ENCODE results near the gene PSEN2. TPM values are rescaled to one million over a fixed set of nuclear protein-coding genes. Genes with fewer than 3 reads are reported as not detected.

PSEN2 gene
- total RNA-seq, 1 experiment from 2014 or later = 37.5 TPM

DNA sequence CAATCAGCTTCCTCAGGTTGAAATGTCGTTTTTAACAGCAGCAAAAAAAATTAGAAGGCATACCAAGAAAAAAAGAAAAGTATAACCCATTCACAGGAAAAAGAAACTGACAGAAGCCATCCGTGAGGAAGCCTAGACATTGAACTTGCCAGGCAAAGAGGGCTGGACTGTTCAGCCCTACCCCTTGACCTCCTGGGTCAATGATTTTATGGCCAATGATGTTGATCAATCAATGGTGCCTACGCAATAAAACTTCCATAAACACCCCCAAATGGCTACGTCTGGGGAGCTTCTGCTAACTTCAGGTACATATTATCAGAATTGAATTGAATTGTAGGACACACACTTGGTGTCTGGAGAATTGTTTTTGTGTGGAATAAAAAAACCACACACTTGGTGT is 4.8 kb upstream of the PSEN2 start:
- no peaks in the 10 kb centered on the region for H3K27me3 ChIP-seq (replicated peaks; ENCODE audit: control insufficient read depth, insufficient read depth, low read length)
- H3K36me3 ChIP-seq (ENCODE audit: control insufficient read depth, insufficient read depth, low read length) = no peaks in the 10 kb centered on the region
- Mint-ChIP-seq H3K36me3 (ENCODE audit: insufficient read depth, unreplicated experiment) (peaks cover 5% of the 10 kb centered on the region), H3K9me3 (ENCODE audit: unreplicated experiment) (peaks cover 7% of the 10 kb centered on the region), H3K27ac (ENCODE audit: unreplicated experiment) (no peak overlapping the region), H3K27me3 (ENCODE audit: insufficient read depth, unreplicated experiment) (no peaks in the 10 kb centered on the region), H3K4me3 (ENCODE audit: unreplicated experiment) (no peak overlapping the region), H3K4me1 (ENCODE audit: low read depth, unreplicated experiment) (no peaks in the 10 kb centered on the region)
- TF ChIP-seq, protein P1, sequence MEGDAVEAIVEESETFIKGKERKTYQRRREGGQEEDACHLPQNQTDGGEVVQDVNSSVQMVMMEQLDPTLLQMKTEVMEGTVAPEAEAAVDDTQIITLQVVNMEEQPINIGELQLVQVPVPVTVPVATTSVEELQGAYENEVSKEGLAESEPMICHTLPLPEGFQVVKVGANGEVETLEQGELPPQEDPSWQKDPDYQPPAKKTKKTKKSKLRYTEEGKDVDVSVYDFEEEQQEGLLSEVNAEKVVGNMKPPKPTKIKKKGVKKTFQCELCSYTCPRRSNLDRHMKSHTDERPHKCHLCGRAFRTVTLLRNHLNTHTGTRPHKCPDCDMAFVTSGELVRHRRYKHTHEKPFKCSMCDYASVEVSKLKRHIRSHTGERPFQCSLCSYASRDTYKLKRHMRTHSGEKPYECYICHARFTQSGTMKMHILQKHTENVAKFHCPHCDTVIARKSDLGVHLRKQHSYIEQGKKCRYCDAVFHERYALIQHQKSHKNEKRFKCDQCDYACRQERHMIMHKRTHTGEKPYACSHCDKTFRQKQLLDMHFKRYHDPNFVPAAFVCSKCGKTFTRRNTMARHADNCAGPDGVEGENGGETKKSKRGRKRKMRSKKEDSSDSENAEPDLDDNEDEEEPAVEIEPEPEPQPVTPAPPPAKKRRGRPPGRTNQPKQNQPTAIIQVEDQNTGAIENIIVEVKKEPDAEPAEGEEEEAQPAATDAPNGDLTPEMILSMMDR (IDR thresholded peaks at IDR 0.05; ENCODE audit: insufficient read depth in 1 of 2, low read depth in 1 of 2, low read length in 1 of 2, severe bottlenecking in 1 of 2, unreplicated experiment in 1 of 2) = no peak
- ChIA-PET CTCF (interaction anchor here (0.7 kb wide), 1 partner anchor 676 kb away, joined by 5 read pairs; no protein-coding TSS in a partner anchor), POLR2A (no interaction called here)
- no peak for DNase-seq
- no peak overlapping the region for H3K4me3 ChIP-seq (ENCODE audit: low read depth, low read length)
- no TSS peak for BruUV-seq (replicated peaks)
- no peaks in the 10 kb centered on the region for H3K9me3 ChIP-seq
- H3K4me1 ChIP-seq = peaks cover 19% of the 10 kb centered on the region
- intact Hi-C loops (cut with micrococcal nuclease; ENCODE audit: unreplicated experiment) = no loop called here

DNA sequence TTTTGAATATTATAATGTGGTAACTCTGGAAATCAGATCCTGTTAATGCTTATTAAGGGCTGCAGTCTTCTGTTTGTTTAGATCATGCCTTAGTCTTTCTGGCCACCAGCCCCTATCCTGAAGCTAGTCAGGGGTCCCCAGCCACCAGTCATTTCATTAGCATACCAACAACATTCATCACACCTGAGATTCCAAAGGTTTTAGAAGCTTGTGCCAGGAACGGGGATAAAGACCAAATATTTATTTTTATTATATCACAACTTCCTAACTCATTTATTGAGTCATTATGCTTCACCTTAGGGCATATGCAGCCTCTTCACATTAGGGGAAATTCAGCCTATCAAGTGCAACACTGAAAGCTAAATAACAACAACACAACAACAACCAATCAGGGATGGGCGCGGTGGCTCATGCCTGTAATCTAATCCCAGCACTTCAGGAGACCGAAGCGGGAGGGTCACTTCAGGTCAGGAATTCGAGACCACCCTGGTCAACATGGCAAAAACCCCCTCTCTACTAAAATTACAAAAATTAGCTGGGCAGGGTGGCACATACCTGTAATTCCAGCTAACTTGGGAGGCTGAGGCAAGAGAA is 2.9 kb upstream of the PSEN2 start:
- Histone ChIP-seq H3K4me3 (ENCODE audit: low read depth, low read length) (no peak overlapping the region), H3K27me3 (replicated peaks; ENCODE audit: control insufficient read depth, insufficient read depth, low read length) (no peaks in the 10 kb centered on the region), H3K9me3 (no peaks in the 10 kb centered on the region), H3K36me3 (ENCODE audit: control insufficient read depth, insufficient read depth, low read length) (no peaks in the 10 kb centered on the region), H3K4me1 (peaks cover 19% of the 10 kb centered on the region)
- H3K27me3 Mint-ChIP-seq (ENCODE audit: insufficient read depth, unreplicated experiment) = no peaks in the 10 kb centered on the region
- POLR2A ChIA-PET = no interaction called here
- H3K4me1 Mint-ChIP-seq (ENCODE audit: low read depth, unreplicated experiment) = peaks cover 5% of the 10 kb centered on the region
- H3K9me3 Mint-ChIP-seq (ENCODE audit: unreplicated experiment) = peaks cover 7% of the 10 kb centered on the region
- no peak overlapping the region for H3K27ac Mint-ChIP-seq (ENCODE audit: unreplicated experiment)
- CTCF ChIA-PET = interaction anchor here (0.7 kb wide), 1 partner anchor 20 kb away, joined by 6 read pairs; no protein-coding TSS in a partner anchor
- no peak overlapping the region for H3K4me3 Mint-ChIP-seq (ENCODE audit: unreplicated experiment)
- BruUV-seq (replicated peaks) = no TSS peak
- DNase-seq = no peak
- intact Hi-C loops (cut with micrococcal nuclease; ENCODE audit: unreplicated experiment) = no loop called here
- TF ChIP-seq, protein P1 (IDR thresholded peaks at IDR 0.05; ENCODE audit: insufficient read depth in 1 of 2, low read depth in 1 of 2, low read length in 1 of 2, severe bottlenecking in 1 of 2, unreplicated experiment in 1 of 2) = no peak
- peaks cover 7% of the 10 kb centered on the region for H3K36me3 Mint-ChIP-seq (ENCODE audit: insufficient read depth, unreplicated experiment)

DNA sequence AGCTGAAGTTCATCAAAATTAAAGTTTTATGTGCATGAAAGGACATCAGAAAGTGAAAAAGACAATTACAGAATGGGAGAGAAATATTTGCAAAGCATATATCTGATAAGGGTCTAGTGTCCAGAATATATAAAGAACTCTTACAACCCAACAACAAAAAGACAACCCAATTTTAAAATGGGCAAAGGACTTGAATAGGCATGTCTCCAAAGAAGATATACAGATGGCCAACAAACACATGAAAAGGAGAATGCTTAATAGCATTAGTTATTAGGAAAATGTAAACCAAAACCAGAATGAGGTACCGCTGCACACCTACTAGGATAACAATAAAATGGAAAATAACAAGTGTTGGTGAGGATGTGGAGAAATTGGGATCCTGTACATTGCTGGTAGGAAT is 1.7 kb upstream of the PSEN2 start:
- intact Hi-C loops (cut with micrococcal nuclease; ENCODE audit: unreplicated experiment) = no loop called here
- Histone ChIP-seq H3K36me3 (ENCODE audit: control insufficient read depth, insufficient read depth, low read length) (no peaks in the 10 kb centered on the region), H3K27me3 (replicated peaks; ENCODE audit: control insufficient read depth, insufficient read depth, low read length) (no peaks in the 10 kb centered on the region), H3K4me3 (ENCODE audit: low read depth, low read length) (no peak overlapping the region), H3K4me1 (peaks cover 18% of the 10 kb centered on the region), H3K9me3 (no peaks in the 10 kb centered on the region)
- ChIA-PET CTCF (interaction anchor here (0.7 kb wide), 1 partner anchor 19 kb away, joined by 3 read pairs; no protein-coding TSS in a partner anchor), POLR2A (no interaction called here)
- peaks cover 7% of the 10 kb centered on the region for H3K4me1 Mint-ChIP-seq (ENCODE audit: low read depth, unreplicated experiment)
- no peaks in the 10 kb centered on the region for H3K27me3 Mint-ChIP-seq (ENCODE audit: insufficient read depth, unreplicated experiment)
- no peak for DNase-seq
- no TSS peak for BruUV-seq (replicated peaks)
- H3K36me3 Mint-ChIP-seq (ENCODE audit: insufficient read depth, unreplicated experiment) = peaks cover 9% of the 10 kb centered on the region
- H3K9me3 Mint-ChIP-seq (ENCODE audit: unreplicated experiment) = peaks cover 7% of the 10 kb centered on the region
- no peak overlapping the region for H3K4me3 Mint-ChIP-seq (ENCODE audit: unreplicated experiment)
- TF ChIP-seq, protein P1 (IDR thresholded peaks at IDR 0.05; ENCODE audit: insufficient read depth in 1 of 2, low read depth in 1 of 2, low read length in 1 of 2, severe bottlenecking in 1 of 2, unreplicated experiment in 1 of 2) = no peak
- no peak overlapping the region for H3K27ac Mint-ChIP-seq (ENCODE audit: unreplicated experiment)

All from Caco-2 (cell line).